C4-2B (cell line): Measurements from ENCODE around the gene TMX3.

Source experiments
- H3K27ac ChIP-seq: fragments of 450-650 bp; 2 replicates; pipeline ENCODE4 v1.5.1; 2017
- ZFX ChIP-seq: fragments of 450-650 bp; IDR thresholded peaks from 2 replicates; pipeline ENCODE4 v1.6.1; 2017
- TF ChIP-seq, protein P1 (sequence below): fragments of 450-650 bp; conservative IDR thresholded peaks from 2 replicates; pipeline ENCODE4 v1.5.1; 2017; ENCODE audit warnings: mild to moderate bottlenecking

TMX3 gene

DNA sequence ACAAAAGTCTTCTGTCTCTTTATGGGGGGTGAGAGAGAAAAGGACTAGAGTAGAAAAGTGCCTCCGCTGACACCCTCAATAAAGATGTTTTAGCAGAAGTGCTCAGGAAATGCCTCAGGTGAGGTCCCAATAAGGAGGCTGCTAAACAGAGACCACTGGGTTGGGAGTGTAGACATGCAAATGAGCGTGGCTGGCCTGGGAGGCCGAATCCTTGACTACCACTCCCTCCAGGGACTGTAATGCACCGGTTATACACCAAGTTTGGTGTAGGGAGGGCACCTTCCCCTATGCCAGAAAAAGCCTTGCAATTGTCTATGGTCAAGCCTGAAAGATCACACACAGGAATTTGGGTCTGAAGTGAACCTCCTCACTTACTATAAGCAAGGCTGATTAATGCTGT lies 1.8 kb downstream of the TMX3 start:
- H3K27ac ChIP-seq: no peak overlapping the region
- TF ChIP-seq, protein P1, sequence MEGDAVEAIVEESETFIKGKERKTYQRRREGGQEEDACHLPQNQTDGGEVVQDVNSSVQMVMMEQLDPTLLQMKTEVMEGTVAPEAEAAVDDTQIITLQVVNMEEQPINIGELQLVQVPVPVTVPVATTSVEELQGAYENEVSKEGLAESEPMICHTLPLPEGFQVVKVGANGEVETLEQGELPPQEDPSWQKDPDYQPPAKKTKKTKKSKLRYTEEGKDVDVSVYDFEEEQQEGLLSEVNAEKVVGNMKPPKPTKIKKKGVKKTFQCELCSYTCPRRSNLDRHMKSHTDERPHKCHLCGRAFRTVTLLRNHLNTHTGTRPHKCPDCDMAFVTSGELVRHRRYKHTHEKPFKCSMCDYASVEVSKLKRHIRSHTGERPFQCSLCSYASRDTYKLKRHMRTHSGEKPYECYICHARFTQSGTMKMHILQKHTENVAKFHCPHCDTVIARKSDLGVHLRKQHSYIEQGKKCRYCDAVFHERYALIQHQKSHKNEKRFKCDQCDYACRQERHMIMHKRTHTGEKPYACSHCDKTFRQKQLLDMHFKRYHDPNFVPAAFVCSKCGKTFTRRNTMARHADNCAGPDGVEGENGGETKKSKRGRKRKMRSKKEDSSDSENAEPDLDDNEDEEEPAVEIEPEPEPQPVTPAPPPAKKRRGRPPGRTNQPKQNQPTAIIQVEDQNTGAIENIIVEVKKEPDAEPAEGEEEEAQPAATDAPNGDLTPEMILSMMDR: no peak
- TF ChIP-seq ZFX: no peak

DNA sequence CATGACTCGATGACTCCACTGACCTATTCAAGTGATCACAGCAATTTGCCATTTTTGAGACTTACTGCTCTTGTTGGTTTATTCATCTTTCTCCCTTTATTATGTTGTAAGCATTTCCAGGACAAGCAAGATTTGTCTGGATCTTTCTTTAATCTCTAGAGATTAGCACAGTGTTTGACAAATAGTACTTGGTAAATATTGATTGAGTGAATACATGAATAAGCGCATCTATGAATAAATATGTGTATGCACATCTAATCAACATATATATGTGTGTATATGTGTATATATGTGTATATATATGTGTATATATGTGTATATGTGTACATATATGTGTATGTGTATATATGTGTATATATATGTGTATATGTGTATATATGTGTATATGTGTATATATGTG lies 7.3 kb downstream of the TMX3 start:
- no peak overlapping the region for H3K27ac ChIP-seq
- TF ChIP-seq, protein P1: no peak
- TF ChIP-seq ZFX: no peak

DNA sequence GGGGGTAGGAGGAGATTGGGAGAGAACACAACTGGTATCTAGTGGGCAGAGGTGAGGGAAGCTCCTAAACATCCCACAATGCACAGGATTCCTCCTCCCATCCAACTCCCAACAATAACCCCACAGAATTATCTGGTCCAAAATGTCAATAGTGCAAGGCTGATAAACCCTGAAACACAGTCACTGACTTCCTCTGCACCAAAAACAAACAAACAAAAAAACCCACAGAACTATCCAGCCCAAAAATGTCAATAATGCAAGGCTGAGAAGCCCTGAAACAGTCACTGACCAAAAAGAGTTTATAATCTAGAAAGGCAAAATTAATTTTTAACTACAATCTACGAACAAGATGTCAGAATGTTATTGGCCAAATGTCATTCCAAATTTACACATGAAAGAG lies 9.8 kb downstream of the TMX3 start:
- H3K27ac ChIP-seq: no peak overlapping the region
- no peak for TF ChIP-seq ZFX
- TF ChIP-seq, protein P1: no peak

DNA sequence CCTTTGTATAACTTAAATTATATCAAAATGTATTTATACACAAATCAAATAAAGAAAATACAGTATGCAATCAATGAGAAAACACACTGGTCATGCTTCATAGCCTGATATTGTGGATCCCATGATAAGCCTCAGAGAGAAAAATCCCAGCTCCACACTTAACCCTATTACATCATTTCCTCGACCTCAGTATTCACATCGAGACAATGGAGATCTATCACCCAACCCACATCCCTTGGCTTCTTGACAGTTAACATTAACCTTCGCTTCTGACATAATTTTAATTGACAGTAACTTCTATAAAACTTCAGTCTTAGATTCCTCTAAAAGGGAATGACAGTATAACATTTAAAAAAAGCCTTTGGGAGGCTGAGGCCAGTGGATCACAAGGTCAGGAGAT lies 11.6 kb downstream of the TMX3 start:
- no peak overlapping the region for H3K27ac ChIP-seq
- TF ChIP-seq, protein P1: no peak
- no peak for TF ChIP-seq ZFX

DNA sequence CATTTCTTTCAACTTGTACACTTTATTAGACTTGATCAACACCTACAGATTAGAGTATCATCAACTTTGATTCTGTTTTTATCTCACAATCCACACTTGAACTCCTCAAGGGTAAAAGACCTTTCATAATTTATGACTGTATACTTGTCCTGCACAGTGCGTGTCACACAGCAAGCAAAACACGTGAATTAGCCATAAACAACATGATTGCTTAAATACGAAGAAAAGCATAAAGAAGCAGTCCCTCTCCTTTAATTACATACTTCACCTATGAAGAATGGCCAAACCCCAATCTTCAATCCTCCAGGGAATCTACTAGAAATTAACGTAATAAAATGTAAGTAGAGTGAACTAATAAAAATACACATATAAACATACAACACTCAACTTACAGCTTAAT lies 13.6 kb downstream of the TMX3 start:
- no peak for TF ChIP-seq ZFX
- TF ChIP-seq, protein P1: no peak
- H3K27ac ChIP-seq: no peak overlapping the region

DNA sequence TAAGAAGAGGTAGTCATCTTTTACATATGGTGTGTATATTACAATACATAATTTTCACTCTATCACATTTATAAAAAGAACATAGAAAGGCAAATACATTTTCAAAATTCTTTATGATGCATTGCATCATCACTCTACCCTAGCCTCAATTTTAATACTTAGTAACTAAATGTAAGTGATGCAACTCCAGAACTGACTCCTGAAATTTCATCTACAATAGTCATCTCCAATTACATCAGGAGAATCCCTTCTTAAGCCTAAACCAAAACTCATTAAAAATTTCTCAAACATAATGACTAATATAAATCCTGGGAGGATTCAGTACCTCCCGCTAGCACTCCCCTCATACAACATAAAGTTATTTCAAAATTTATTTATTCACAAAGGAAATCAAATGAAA lies 15.9 kb downstream of the TMX3 start:
- H3K27ac ChIP-seq: no peak overlapping the region
- TF ChIP-seq, protein P1: no peak
- no peak for TF ChIP-seq ZFX

DNA sequence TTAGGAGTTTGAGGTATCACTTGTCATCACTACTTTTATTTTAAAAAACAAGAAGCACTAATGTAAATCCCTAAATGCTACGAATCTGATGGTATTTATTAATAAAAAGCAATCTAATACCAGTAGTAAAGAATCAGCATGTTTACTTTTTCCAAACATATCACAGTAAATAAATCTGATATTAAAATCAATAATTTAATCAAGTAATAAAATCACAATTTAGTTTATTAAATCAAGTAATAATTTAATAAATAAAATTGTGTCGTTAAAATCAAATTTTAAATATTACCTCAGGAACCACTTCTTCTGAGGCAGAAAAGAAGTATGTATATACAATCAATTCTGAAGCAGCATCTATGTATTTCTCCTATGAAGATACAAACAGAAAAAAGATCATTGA lies 18.0 kb downstream of the TMX3 start:
- no peak for TF ChIP-seq ZFX
- TF ChIP-seq, protein P1: no peak
- H3K27ac ChIP-seq: no peak overlapping the region
